T-helper 17 cell (primary cell): Measurements from ENCODE around the gene FBXO31. TPM values are rescaled to one million over a fixed set of nuclear protein-coding genes. Genes with fewer than 3 reads are reported as not detected.
A peak's percentile ranks its signal among the peaks of the same experiment; 100 is the strongest.

ENCODE experiments used
- ATAC-seq: fragments of 150-1000 bp; cut with Tn5 transposase; 2 replicates; pipeline ENCODE4 v1.10.0; 2021; ENCODE audit warnings: mild to moderate bottlenecking, moderate library complexity
- DNase-seq, 3 donors: peaks; one replicate each; pipeline versions ENCODE4 v3.0.0 to v3.0.0-alpha.2; 2020 to 2021
- H3K9me3 ChIP-seq: one replicate; pipeline ENCODE4 v1.7.0; 2013; ENCODE audit warnings: low read length, mild to moderate bottlenecking; ENCODE audit not compliant: control insufficient read depth, poor library complexity, severe bottlenecking
- H3K27ac Mint-ChIP-seq: one replicate; pipeline ENCODE4 v1.8.0; 2022; ENCODE audit warnings: mild to moderate bottlenecking, moderate library complexity, mixed read lengths
- H3K27me3 Mint-ChIP-seq: one replicate; pipeline ENCODE4 v1.8.0; 2022; ENCODE audit warnings: mixed read lengths
- H3K36me3 Mint-ChIP-seq: one replicate; pipeline ENCODE4 v1.8.0; 2022; ENCODE audit warnings: low read depth, mixed read lengths
- H3K4me1 Mint-ChIP-seq: one replicate; pipeline ENCODE4 v1.8.0; 2022; ENCODE audit warnings: mild to moderate bottlenecking, mixed read lengths
- H3K4me3 Mint-ChIP-seq: one replicate; pipeline ENCODE4 v1.8.0; 2022; ENCODE audit warnings: mild to moderate bottlenecking, moderate library complexity, mixed read lengths
- total RNA-seq, 4 donors: library from RNA in 2 of 4; stranded (reverse) in 2 of 4; gene quantifications; one replicate each; pipeline ENCODE4 v1.2.3 and lab custom pipeline; 2022 to 2026

The FBXO31 gene
- total RNA-seq, 2 donors from 2014 or later = 32.7 to 41.7 TPM

GRCh38 chr16:87417528-87417910, 33.9 kb upstream of the FBXO31 start:
- no peaks in the 10 kb centered on the region for H3K9me3 ChIP-seq
- H3K36me3 Mint-ChIP-seq = peaks cover 7% of the 10 kb centered on the region
- DNase-seq (no peak), ATAC-seq (no peak)
- no peak overlapping the region for H3K27ac Mint-ChIP-seq
- no peaks in the 10 kb centered on the region for H3K4me1 Mint-ChIP-seq
- H3K27me3 Mint-ChIP-seq = no peaks in the 10 kb centered on the region
- H3K4me3 Mint-ChIP-seq = no peak overlapping the region

GRCh38 chr16:87416826-87417527, 33.4 kb upstream of the FBXO31 start:
- no peaks in the 10 kb centered on the region for H3K9me3 ChIP-seq
- Mint-ChIP-seq H3K27me3 (no peaks in the 10 kb centered on the region), H3K27ac (no peak overlapping the region), H3K4me3 (no peak overlapping the region), H3K36me3 (peaks cover 6% of the 10 kb centered on the region), H3K4me1 (no peaks in the 10 kb centered on the region)
- ATAC-seq (no peak), DNase-seq (no peak)

- Mint-ChIP-seq H3K4me1 (no peaks in the 10 kb centered on the region), H3K4me3 (no peak overlapping the region), H3K36me3 (peaks cover 3% of the 10 kb centered on the region), H3K27me3 (no peaks in the 10 kb centered on the region), H3K27ac (no peak overlapping the region)
- H3K9me3 ChIP-seq = no peaks in the 10 kb centered on the region
- ATAC-seq = no peak
- DNase-seq = no peak
Measured at GRCh38 chr16:87415441-87415840, 31.9 kb upstream of the FBXO31 start.

- Mint-ChIP-seq H3K27me3 (no peaks in the 10 kb centered on the region), H3K4me1 (no peaks in the 10 kb centered on the region), H3K36me3 (peaks cover 3% of the 10 kb centered on the region), H3K27ac (no peak overlapping the region), H3K4me3 (no peak overlapping the region)
- DNase-seq (no peak), ATAC-seq (no peak)
- no peaks in the 10 kb centered on the region for H3K9me3 ChIP-seq
Measured at GRCh38 chr16:87414251-87414680, 30.7 kb upstream of the FBXO31 start.

GRCh38 chr16:87412996-87413421, 29.4 kb upstream of the FBXO31 start:
- no peaks in the 10 kb centered on the region for H3K9me3 ChIP-seq
- H3K27me3 Mint-ChIP-seq = no peaks in the 10 kb centered on the region
- H3K4me1 Mint-ChIP-seq = peaks cover 2% of the 10 kb centered on the region
- no peak overlapping the region for H3K4me3 Mint-ChIP-seq
- no peak overlapping the region for H3K27ac Mint-ChIP-seq
- ATAC-seq = no peak
- peaks cover 3% of the 10 kb centered on the region for H3K36me3 Mint-ChIP-seq
- no peak for DNase-seq

- peaks cover 2% of the 10 kb centered on the region for H3K4me1 Mint-ChIP-seq
- DNase-seq (no peak), ATAC-seq (no peak)
- H3K9me3 ChIP-seq = no peaks in the 10 kb centered on the region
- H3K27ac Mint-ChIP-seq = no peak overlapping the region
- H3K36me3 Mint-ChIP-seq = peaks cover 3% of the 10 kb centered on the region
- H3K4me3 Mint-ChIP-seq = no peak overlapping the region
- no peaks in the 10 kb centered on the region for H3K27me3 Mint-ChIP-seq
Measured at GRCh38 chr16:87412371-87412995, 28.9 kb upstream of the FBXO31 start.

- ATAC-seq = no peak
- no peak for DNase-seq
- H3K4me3 Mint-ChIP-seq = no peak overlapping the region
- peaks cover 3% of the 10 kb centered on the region for H3K36me3 Mint-ChIP-seq
- H3K9me3 ChIP-seq = no peaks in the 10 kb centered on the region
- peaks cover 2% of the 10 kb centered on the region for H3K4me1 Mint-ChIP-seq
- no peaks in the 10 kb centered on the region for H3K27me3 Mint-ChIP-seq
- no peak overlapping the region for H3K27ac Mint-ChIP-seq
Measured at GRCh38 chr16:87411375-87412271, 28.0 kb upstream of the FBXO31 start.

- ATAC-seq = no peak
- H3K27ac Mint-ChIP-seq = no peak overlapping the region
- H3K36me3 Mint-ChIP-seq = peaks cover 3% of the 10 kb centered on the region
Measured at GRCh38 chr16:87410968-87411367, 27.4 kb upstream of the FBXO31 start.

GRCh38 chr16:87410530-87410929, 27.0 kb upstream of the FBXO31 start:
- no peak overlapping the region for H3K27ac Mint-ChIP-seq
- H3K27me3 Mint-ChIP-seq = no peaks in the 10 kb centered on the region
- ATAC-seq (no peak), DNase-seq (no peak)
- no peak overlapping the region for H3K4me3 Mint-ChIP-seq
- H3K9me3 ChIP-seq = no peaks in the 10 kb centered on the region
- peaks cover 2% of the 10 kb centered on the region for H3K4me1 Mint-ChIP-seq
- H3K36me3 Mint-ChIP-seq = peaks cover 3% of the 10 kb centered on the region

More at GRCh38 chr16:87410968-87411367, 27.4 kb upstream of the FBXO31 start:
- H3K4me1 Mint-ChIP-seq = peaks cover 2% of the 10 kb centered on the region
- DNase-seq = no peak
- no peaks in the 10 kb centered on the region for H3K9me3 ChIP-seq
- no peaks in the 10 kb centered on the region for H3K27me3 Mint-ChIP-seq
- H3K4me3 Mint-ChIP-seq = no peak overlapping the region

GRCh38 chr16:87409781-87410180, 26.2 kb upstream of the FBXO31 start:
- Mint-ChIP-seq H3K4me3 (no peak overlapping the region), H3K27ac (no peak overlapping the region), H3K4me1 (peaks cover 4% of the 10 kb centered on the region), H3K36me3 (peaks cover 5% of the 10 kb centered on the region), H3K27me3 (no peaks in the 10 kb centered on the region)
- H3K9me3 ChIP-seq = no peaks in the 10 kb centered on the region
- no peak for ATAC-seq
- no peak for DNase-seq

- H3K9me3 ChIP-seq = no peaks in the 10 kb centered on the region
- H3K27ac Mint-ChIP-seq = peak overlapping the region; percentile 85
- no peaks in the 10 kb centered on the region for H3K27me3 Mint-ChIP-seq
- no peak for DNase-seq
- H3K36me3 Mint-ChIP-seq = peaks cover 5% of the 10 kb centered on the region
- no peak overlapping the region for H3K4me3 Mint-ChIP-seq
- H3K4me1 Mint-ChIP-seq = peaks cover 4% of the 10 kb centered on the region
- no peak for ATAC-seq
Measured at GRCh38 chr16:87409153-87409552, 25.6 kb upstream of the FBXO31 start.

- H3K36me3 Mint-ChIP-seq = peaks cover 5% of the 10 kb centered on the region
- no peaks in the 10 kb centered on the region for H3K9me3 ChIP-seq
- ATAC-seq (peak; percentile 62), DNase-seq (no peak)
- H3K27me3 Mint-ChIP-seq = no peaks in the 10 kb centered on the region
- no peak overlapping the region for H3K4me3 Mint-ChIP-seq
- H3K4me1 Mint-ChIP-seq = peaks cover 7% of the 10 kb centered on the region
- peak overlapping the region; percentile 85 for H3K27ac Mint-ChIP-seq
Measured at GRCh38 chr16:87407511-87408112, 24.0 kb upstream of the FBXO31 start.
